CD14-positive monocyte (primary cell): Measurements from ENCODE around the gene CALB2. TPM values are rescaled to one million over a fixed set of nuclear protein-coding genes. Genes with fewer than 3 reads are reported as not detected.
A peak's percentile ranks its signal among the peaks of the same experiment; 100 is the strongest.

Experiments used
- DNase-seq, 3 donors: peaks; one replicate each; pipeline ENCODE4 v3.0.0-alpha.2; 2011 to 2022
- H2AFZ ChIP-seq: 2 replicates; pipeline ENCODE4 v1.6.0; 2012; ENCODE audit warnings: mild to moderate bottlenecking, low read depth, low read length, inconsistent platforms; ENCODE audit not compliant: insufficient read depth, poor library complexity, severe bottlenecking
- H3K27ac ChIP-seq, 2 donors: 1 replicate in 1 of 2; 2 replicates in 1 of 2; pipeline ENCODE4 v1.5.1; 2012 to 2013; ENCODE audit warnings: low read length in 2 of 2, control low read depth in 1 of 2, inconsistent platforms in 1 of 2, low read depth in 1 of 2, mild to moderate bottlenecking in 1 of 2
- H3K27me3 ChIP-seq, 2 donors: one replicate each; pipeline versions ENCODE4 v1.6.0 to v1.6.1; 2011 to 2013; ENCODE audit warnings: low read length in 2 of 2; ENCODE audit not compliant: control insufficient read depth in 2 of 2, insufficient read depth in 2 of 2
- H3K36me3 ChIP-seq, 2 donors: replicated peaks in 1 of 2; 1 replicate in 1 of 2; 2 replicates in 1 of 2; pipeline versions ENCODE4 v1.5.1 to v1.6.1; 2012 to 2013; ENCODE audit warnings: low read length in 2 of 2, control low read depth in 1 of 2, inconsistent platforms in 1 of 2, mild to moderate bottlenecking in 1 of 2; ENCODE audit not compliant: insufficient read depth in 2 of 2, control insufficient read depth in 1 of 2
- H3K4me1 ChIP-seq, 2 donors: 1 replicate in 1 of 2; 2 replicates in 1 of 2; pipeline versions ENCODE4 v1.5.1 to v1.6.1; 2012 to 2013; ENCODE audit warnings: low read length in 2 of 2, control low read depth in 1 of 2, inconsistent platforms in 1 of 2, mild to moderate bottlenecking in 1 of 2, moderate library complexity in 1 of 2; ENCODE audit not compliant: insufficient read depth in 2 of 2, control insufficient read depth in 1 of 2
- H3K4me2 ChIP-seq: replicated peaks from 2 replicates; pipeline ENCODE3; 2012; ENCODE audit warnings: low read length, moderate library complexity, mild to moderate bottlenecking; ENCODE audit not compliant: poor library complexity, severe bottlenecking; ENCODE audit errors: extremely low read depth
- H3K4me3 ChIP-seq, 3 experiments: fragments of 200-600 bp in 1 of 3; sonication (generic) in 1 of 3; replicated peaks in 1 of 3; 1 replicate in 2 of 3; 2 replicates in 1 of 3; pipeline ENCODE4 v1.5.1; 2011 to 2013; ENCODE audit warnings: low read length in 3 of 3, mild to moderate bottlenecking in 3 of 3, control low read depth in 2 of 3, low read depth in 2 of 3, inconsistent platforms in 1 of 3, moderate library complexity in 1 of 3
- H3K79me2 ChIP-seq: 2 replicates; pipeline ENCODE4 v1.6.0; 2012; ENCODE audit warnings: mild to moderate bottlenecking, control low read depth, inconsistent platforms, low read length, moderate library complexity; ENCODE audit not compliant: insufficient read depth
- H3K9ac ChIP-seq: 2 replicates; pipeline ENCODE4 v1.6.0; 2017; ENCODE audit warnings: low read length, mild to moderate bottlenecking; ENCODE audit not compliant: insufficient read depth, poor library complexity, severe bottlenecking
- H3K9me3 ChIP-seq, 2 donors: replicated peaks in 1 of 2; 1 replicate in 1 of 2; 2 replicates in 1 of 2; pipeline versions ENCODE4 v1.5.1 to v1.6.1; 2012 to 2013; ENCODE audit warnings: low read length in 2 of 2, control low read depth in 1 of 2; ENCODE audit not compliant: control insufficient read depth in 1 of 2, insufficient read depth in 1 of 2
- H4K20me1 ChIP-seq: 2 replicates; pipeline ENCODE4 v1.6.0; 2012; ENCODE audit warnings: mild to moderate bottlenecking, low read length, control low read depth, moderate library complexity; ENCODE audit not compliant: insufficient read depth
- H3K27ac Mint-ChIP-seq, 7 donors: one replicate each; pipeline ENCODE4 v1.8.0; 2020; ENCODE audit warnings: mild to moderate bottlenecking in 7 of 7, mixed read lengths in 7 of 7, moderate library complexity in 6 of 7, inconsistent platforms in 2 of 7
- H3K27me3 Mint-ChIP-seq, 3 donors: one replicate each; pipeline ENCODE4 v1.8.0; 2021 to 2022; ENCODE audit warnings: low read depth in 3 of 3, mild to moderate bottlenecking in 3 of 3, mixed read lengths in 3 of 3, moderate library complexity in 3 of 3, inconsistent platforms in 1 of 3
- H3K36me3 Mint-ChIP-seq, 2 donors: one replicate each; pipeline ENCODE4 v1.8.0; 2020; ENCODE audit warnings: mixed read lengths in 2 of 2, inconsistent platforms in 1 of 2, mild to moderate bottlenecking in 1 of 2
- H3K4me1 Mint-ChIP-seq: one replicate; pipeline ENCODE4 v1.8.0; 2020; ENCODE audit warnings: mild to moderate bottlenecking, mixed read lengths
- H3K4me3 Mint-ChIP-seq, 2 donors: one replicate each; pipeline ENCODE4 v1.8.0; 2020; ENCODE audit warnings: mild to moderate bottlenecking in 2 of 2, mixed read lengths in 2 of 2, moderate library complexity in 1 of 2
- H3K9me3 Mint-ChIP-seq, 7 donors: one replicate each; pipeline ENCODE4 v1.8.0; 2020 to 2022; ENCODE audit warnings: mixed read lengths in 7 of 7, mild to moderate bottlenecking in 6 of 7, moderate library complexity in 6 of 7, inconsistent platforms in 2 of 7
- CTCF ChIP-seq: fragments of 200-600 bp; IDR thresholded peaks from one replicate; pipeline ENCODE4 v1.8.0; 2022; ENCODE audit warnings: antibody characterized with exemption, mild to moderate bottlenecking
- WGBS: methylation state at CpG from one replicate; pipeline ENCODE4 v1.1.5; 2013; ENCODE audit warnings: missing lambda C conversion rate; ENCODE audit not compliant: insufficient coverage; 5-methylcytosine and 5-hydroxymethylcytosine counted together
- intact Hi-C, 2 donors: fragments of 100-400 bp; cut with micrococcal nuclease; formaldehyde crosslinking; loops; one replicate each; pipeline versions ENCODE4 v1.15.0 to v1.15.1; 2023
- polyA plus RNA-seq, 3 donors: library from polyadenylated mRNA; depleted of rRNA in 1 of 3; unstranded in 2 of 3; stranded (reverse) in 1 of 3; fragments of 300-500 nt in 2 of 3; fragments of >200 nt in 1 of 3; fragmentation: Illumina TruSeq in 2 of 3; gene quantifications; 1 replicate in 2 of 3; 2 replicates in 1 of 3; pipeline ENCODE4 v1.2.3, GENCODE V29; 2012 to 2021

The CALB2 gene
- polyA plus RNA-seq, 3 donors, result not detected

GRCh38 chr16:71414038-71414437 is 55.5 kb downstream of the CALB2 start:
- no peak overlapping the region for H3K27ac ChIP-seq
- H3K79me2 ChIP-seq, result no peaks in the 10 kb centered on the region
- no peak for DNase-seq
- TF ChIP-seq CTCF, result no peak
- WGBS, result 98% methylated on average over 5 of the region's 5 CpGs
- no peak overlapping the region for H3K4me3 ChIP-seq
- Mint-ChIP-seq H3K9me3 (no peaks in the 10 kb centered on the region), H3K27ac (no peak overlapping the region), H3K36me3 (no peaks in the 10 kb centered on the region), H3K27me3 (peaks cover 25 to 44% (median 30%) of the 10 kb centered on the region in 3 donors), H3K4me1 (peaks cover 1% of the 10 kb centered on the region), H3K4me3 (no peak overlapping the region)
- no peaks in the 10 kb centered on the region for H3K9me3 ChIP-seq
- H3K4me1 ChIP-seq, result no peaks in the 10 kb centered on the region
- intact Hi-C loops, result loop anchor here in 1 of 2 donors (5.0 kb wide), 2 partner anchors 83 to 198 kb away; no protein-coding TSS in a partner anchor
- H3K4me2 ChIP-seq, result no peak overlapping the region
- no peaks in the 10 kb centered on the region for H4K20me1 ChIP-seq
- H2AFZ ChIP-seq, result no peak overlapping the region
- H3K36me3 ChIP-seq, result no peaks in the 10 kb centered on the region
- H3K27me3 ChIP-seq, result peaks cover 0 to 3% of the 10 kb centered on the region in 2 donors
- no peak overlapping the region for H3K9ac ChIP-seq

- H2AFZ ChIP-seq, result no peak overlapping the region
- H3K9me3 ChIP-seq, result no peaks in the 10 kb centered on the region
- DNase-seq, result no peak
- 75% methylated on average over 2 of the region's 4 CpGs for WGBS
- Mint-ChIP-seq H3K4me3 (no peak overlapping the region), H3K27ac (no peak overlapping the region), H3K27me3 (peaks cover 32 to 38% (median 37%) of the 10 kb centered on the region in 3 donors), H3K4me1 (no peaks in the 10 kb centered on the region), H3K36me3 (no peaks in the 10 kb centered on the region), H3K9me3 (peaks cover 0 to 6% (median 2%) of the 10 kb centered on the region in 7 donors)
- H4K20me1 ChIP-seq, result no peaks in the 10 kb centered on the region
- H3K27me3 ChIP-seq, result peaks cover 15 to 22% of the 10 kb centered on the region in 2 donors
- H3K4me1 ChIP-seq, result no peaks in the 10 kb centered on the region
- H3K79me2 ChIP-seq, result no peaks in the 10 kb centered on the region
- H3K4me3 ChIP-seq, result no peak overlapping the region
- H3K36me3 ChIP-seq, result no peaks in the 10 kb centered on the region
- peak; percentile 73 for TF ChIP-seq CTCF
- intact Hi-C loops, result no loop called here
- no peak overlapping the region for H3K27ac ChIP-seq
- no peak overlapping the region for H3K4me2 ChIP-seq
- no peak overlapping the region for H3K9ac ChIP-seq
These were observed 63.4 kb downstream of the CALB2 start for GRCh38 chr16:71421911-71422310.
